Glomerular endothelial cell (primary cell): Measurements from ENCODE around the gene INSR. TPM values are rescaled to one million over a fixed set of nuclear protein-coding genes. Genes with fewer than 3 reads are reported as not detected.
"Not testable (repeated sequence)": the region's sequence is repeated elsewhere in the genome, so short reads cannot be mapped to it uniquely, and the experiment has no call there.

Experiments used
- DNase-seq: peaks from one replicate; pipeline ENCODE4 v3.0.0-alpha.2; 2011; ENCODE audit warnings: low read depth, low spot score; ENCODE audit errors: extremely low read depth
- total RNA-seq: library from RNA; depleted of rRNA; stranded (reverse); fragments of >200 nt; gene quantifications from 2 replicates; pipeline ENCODE4 v1.2.3, GENCODE V29; 2015

INSR gene
- total RNA-seq, 1 donor from 2014 or later: 134 TPM

GRCh38 chr19:7258840-7259395 is 35.3 kb downstream of the INSR start:
- no peak for DNase-seq

GRCh38 chr19:7258041-7258839 is 36.0 kb downstream of the INSR start:
- no peak for DNase-seq

- DNase-seq: no peak
Measured at GRCh38 chr19:7257148-7258040, 36.8 kb downstream of the INSR start.

GRCh38 chr19:7255631-7256030 is 38.6 kb downstream of the INSR start:
- no peak for DNase-seq

GRCh38 chr19:7255119-7255518 is 39.1 kb downstream of the INSR start:
- no peak for DNase-seq

- no peak for DNase-seq
Measured at GRCh38 chr19:7254590-7254989, 39.6 kb downstream of the INSR start.

GRCh38 chr19:7252364-7252763 is 41.9 kb downstream of the INSR start:
- no peak for DNase-seq

- DNase-seq: no peak
Measured at GRCh38 chr19:7251494-7251893, 42.7 kb downstream of the INSR start.

GRCh38 chr19:7250951-7251350 is 43.3 kb downstream of the INSR start:
- no peak for DNase-seq

GRCh38 chr19:7250057-7250596 is 44.1 kb downstream of the INSR start:
- no peak for DNase-seq

GRCh38 chr19:7247155-7247554 is 47.1 kb downstream of the INSR start:
- DNase-seq: no peak

- no peak for DNase-seq
Measured at GRCh38 chr19:7246601-7247000, 47.6 kb downstream of the INSR start.

- DNase-seq: no peak
Measured at GRCh38 chr19:7242601-7243258, 51.5 kb downstream of the INSR start.

- no peak for DNase-seq
Measured at GRCh38 chr19:7238051-7238450, 56.2 kb downstream of the INSR start.

- DNase-seq: no peak
Measured at GRCh38 chr19:7236153-7236552, 58.1 kb downstream of the INSR start.

- no peak for DNase-seq
Measured at GRCh38 chr19:7230826-7231225, 63.4 kb downstream of the INSR start.

- DNase-seq: no peak
Measured at GRCh38 chr19:7229735-7230134, 64.5 kb downstream of the INSR start.

GRCh38 chr19:7228935-7229541 is 65.2 kb downstream of the INSR start:
- DNase-seq: no peak

- DNase-seq: no peak
Measured at GRCh38 chr19:7227735-7228134, 66.5 kb downstream of the INSR start.

GRCh38 chr19:7227149-7227548 is 67.1 kb downstream of the INSR start:
- not testable (repeated sequence) for DNase-seq
